GM12878 (cell line): ENCODE data around the gene KRR1. TPM values are rescaled to one million over a fixed set of nuclear protein-coding genes. Genes with fewer than 3 reads are reported as not detected.

Source experiments
- ATAC-seq: fragments of 200-7000 bp; cut with Tn5 transposase; 3 replicates; pipeline ENCODE4 v1.9.1; 2020; ENCODE audit warnings: mild to moderate bottlenecking, moderate library complexity
- BruUV-seq: library from RNA; stranded (reverse); fragments of 400-500 nt; replicated peaks from 2 replicates; lab custom pipeline; 2021; lab: Mats Ljungman, UMichigan
- CTCF ChIA-PET: fragments of 300-600 bp; sonication (Branson Sonifier 250); formaldehyde crosslinking; extraction: SDS; loops from one replicate; lab custom pipeline; 2021; ENCODE audit warnings: inconsistent platforms; lab: Yijun Ruan, JAX
- POLR2A ChIA-PET: fragments of 350-600 bp; formaldehyde crosslinking; extraction: SDS; loops from one replicate; lab custom pipeline; 2021; ENCODE audit warnings: inconsistent platforms; lab: Charles Lee
- RAD21 ChIA-PET: fragments of 300-600 bp; sonication (Branson Sonifier 250); formaldehyde crosslinking; loops from one replicate; lab custom pipeline; 2023; ENCODE audit warnings: antibody characterized with exemption; ENCODE audit not compliant: unreplicated experiment; lab: Charles Lee
- SMC1A ChIA-PET: fragments of 300-600 bp; sonication (Branson Sonifier 250); formaldehyde crosslinking; loops from one replicate; lab custom pipeline; 2023; ENCODE audit not compliant: unreplicated experiment, uncharacterized antibody; lab: Charles Lee
- DNase-seq: peaks from one replicate; pipeline ENCODE4 v3.0.0-alpha.2; 2011; ENCODE audit warnings: low read depth, low spot score
- FAIRE-seq: peaks from 3 replicates; lab custom pipeline; 2011; peaks lifted over from hg19 to GRCh38; lab: Jason Lieb, UNC
- H2AFZ ChIP-seq: 2 replicates; pipeline ENCODE4 v1.6.0; 2011; ENCODE audit warnings: low read depth, low read length, control low read depth; ENCODE audit not compliant: control insufficient read depth
- H3K27ac ChIP-seq: 2 replicates; pipeline ENCODE4 v1.5.1; 2011; ENCODE audit warnings: control low read depth; ENCODE audit not compliant: control insufficient read depth, insufficient read depth
- H3K27me3 ChIP-seq, 2 experiments: replicated peaks in 1 of 2; 2 replicates each; pipeline versions ENCODE4 v1.6.0 to v1.6.1; 2011; ENCODE audit warnings: low read length in 1 of 2; ENCODE audit not compliant: control insufficient read depth in 2 of 2, insufficient read depth in 2 of 2
- H3K36me3 ChIP-seq, 2 experiments: 2 replicates each; pipeline ENCODE4 v1.5.1; 2011; ENCODE audit warnings: low read length in 1 of 2; ENCODE audit not compliant: control insufficient read depth in 2 of 2, insufficient read depth in 2 of 2
- H3K4me1 ChIP-seq: 2 replicates; pipeline ENCODE4 v1.6.1; 2011; ENCODE audit warnings: mild to moderate bottlenecking, low read length, moderate library complexity, mixed read lengths; ENCODE audit not compliant: control insufficient read depth, insufficient read depth
- H3K4me2 ChIP-seq: 2 replicates; pipeline ENCODE4 v1.6.0; 2011; ENCODE audit warnings: control low read depth; ENCODE audit not compliant: control insufficient read depth, insufficient read depth
- H3K4me3 ChIP-seq: fragments of 200-600 bp; sonication (generic); 2 replicates; pipeline ENCODE4 v1.5.1; 2016
- H3K79me2 ChIP-seq: 2 replicates; pipeline ENCODE4 v1.6.0; 2011; ENCODE audit warnings: low read length; ENCODE audit not compliant: control insufficient read depth, insufficient read depth
- H3K9ac ChIP-seq: 2 replicates; pipeline ENCODE4 v1.8.0; 2011; ENCODE audit warnings: low read length, control low read depth, mixed read lengths; ENCODE audit not compliant: control insufficient read depth, insufficient read depth
- H3K9me3 ChIP-seq: replicated peaks from 3 replicates; pipeline ENCODE4 v1.5.1; 2011; ENCODE audit warnings: mild to moderate bottlenecking, low read length; ENCODE audit not compliant: control insufficient read depth, insufficient read depth
- H4K20me1 ChIP-seq: 2 replicates; pipeline ENCODE4 v1.6.0; 2011; ENCODE audit not compliant: control insufficient read depth, insufficient read depth
- CBX5 ChIP-seq: sonication (generic); IDR thresholded peaks from 2 replicates; pipeline ENCODE4 v1.6.1; 2016; ENCODE audit warnings: low read depth, moderate library complexity, mild to moderate bottlenecking, inconsistent platforms
- CHD2 ChIP-seq: IDR thresholded peaks from 2 replicates; pipeline ENCODE4 v1.6.1; 2011; ENCODE audit warnings: low read depth, low read length, improper control_type of control experiment, borderline replicate concordance
- CTCF ChIP-seq, 3 experiments: IDR thresholded peaks in 2 of 3; conservative IDR thresholded peaks in 1 of 3; 2 replicates each; pipeline ENCODE4 v1.5.1; 2011; ENCODE audit warnings: low read depth in 3 of 3, low read length in 3 of 3, mild to moderate bottlenecking in 3 of 3, control low read depth in 2 of 3, moderate library complexity in 2 of 3, inconsistent platforms in 1 of 3, mixed read lengths in 1 of 3; ENCODE audit not compliant: control insufficient read depth in 2 of 3, insufficient read depth in 1 of 3; ENCODE audit errors: extremely low read depth in 1 of 3
- NR2C2 ChIP-seq: IDR thresholded peaks from 2 replicates; pipeline ENCODE4 v1.6.1; 2011; ENCODE audit warnings: borderline replicate concordance, low read depth; ENCODE audit not compliant: control insufficient read depth, insufficient read length
- RAD21 ChIP-seq: IDR thresholded peaks from 2 replicates; pipeline ENCODE4 v1.6.1; 2011; ENCODE audit warnings: mild to moderate bottlenecking, low read depth, low read length, moderate library complexity; ENCODE audit not compliant: insufficient read depth
- RB1 ChIP-seq: fragments of 450-650 bp; formaldehyde crosslinking; IDR thresholded peaks from 2 replicates; pipeline ENCODE4 v1.6.1; 2017; ENCODE audit warnings: mild to moderate bottlenecking, borderline replicate concordance
- SMC3 ChIP-seq: IDR thresholded peaks from 2 replicates; pipeline ENCODE4 v1.6.1; 2011; ENCODE audit warnings: low read length, improper control_type of control experiment, borderline replicate concordance
- TAF1 ChIP-seq: IDR thresholded peaks from 2 replicates; pipeline ENCODE4 v1.6.1; 2011; ENCODE audit warnings: mild to moderate bottlenecking, low read depth, low read length, borderline replicate concordance
- WGBS: methylation state at CpG from one replicate; pipeline ENCODE4 v1.1.6; 2016; ENCODE audit warnings: low lambda C conversion rate; ENCODE audit not compliant: insufficient replicate concordance, insufficient coverage; ENCODE audit errors: missing lambda C conversion rate; 5-methylcytosine and 5-hydroxymethylcytosine counted together
- in situ Hi-C: fragments of 300-500 bp; cut with MboI; formaldehyde crosslinking; loops from 9 replicates; pipeline ENCODE4 v1.14.3; 2018; ENCODE audit warnings: mixed read lengths
- intact Hi-C: fragments of 100-400 bp; cut with micrococcal nuclease; formaldehyde crosslinking; loops from one replicate; pipeline ENCODE4 v1.14.2; 2022; ENCODE audit not compliant: unreplicated experiment
- polyA plus RNA-seq, 11 experiments: library from polyadenylated mRNA; depleted of rRNA in 4 of 11; unstranded in 6 of 11; stranded (reverse) in 5 of 11; fragments of >200 nt; fragmentation: Nextera tagmentation in 4 of 11; fragmentation: Illumina TruSeq in 1 of 11; extraction: Ambion mirVana in 4 of 11; extraction: Trizol in 1 of 11; gene quantifications; 1 replicate in 1 of 11; 2 replicates in 10 of 11; pipeline versions ENCODE4 v1.2.1 to v1.2.3, GENCODE V29; 2011 to 2016; ENCODE audit warnings: inconsistent platforms in 2 of 11, missing spikeins in 2 of 11, low read depth in 1 of 11
- total RNA-seq, 4 experiments: library from RNA; depleted of rRNA in 3 of 4; stranded (reverse); fragments of >200 nt in 3 of 4; fragmentation: Illumina TruSeq in 1 of 4; extraction: Trizol in 1 of 4; gene quantifications; 2 replicates each; pipeline versions ENCODE4 v1.2.1 to v1.2.3, GENCODE V29; 2013 to 2021
- TF ChIP-seq, protein P1 (sequence below): fragments of 450-650 bp; formaldehyde crosslinking; IDR thresholded peaks from 2 replicates; pipeline ENCODE4 v1.4.0; 2022; ENCODE audit warnings: mild to moderate bottlenecking, moderate library complexity
- TF ChIP-seq, protein P2 (sequence below): fragments of 450-650 bp; IDR thresholded peaks from 2 replicates; pipeline ENCODE4 v1.6.1; 2017; ENCODE audit warnings: low read depth, mild to moderate bottlenecking, moderate library complexity
- TF ChIP-seq, protein P3 (sequence below): fragments of 150-350 bp; IDR thresholded peaks from 2 replicates; pipeline ENCODE4 v1.6.1; 2014; ENCODE audit warnings: mild to moderate bottlenecking, low read depth, low read length

The KRR1 gene
- total and polyA plus RNA-seq, 10 of the 15 experiments (the other 5 are each of a cell fraction or from before 2014, with no cell fraction given) = 29.6 to 103 (median 75.3) TPM

GRCh38 chr12:75505706-75506312 lies 5.6 kb downstream of the KRR1 start:
- ATAC-seq = peak; percentile 50
- H3K4me1 ChIP-seq = no peaks in the 10 kb centered on the region; the same call in 1 of the 2 replicates
- no peak overlapping the region for H3K27ac ChIP-seq
- H3K36me3 ChIP-seq = peaks cover 0 to 35% of the 10 kb centered on the region in 2 experiments; a peak in 2 of 4 replicates
- peaks cover 34% of the 10 kb centered on the region for H3K79me2 ChIP-seq
- no peak overlapping the region for H3K4me3 ChIP-seq
- 96% methylated on average over 2 of the region's 2 CpGs for WGBS
- in situ Hi-C loops (no loop called here), intact Hi-C loops (loop anchor here (1.0 to 5.0 kb wide), 3 partner anchors 69 to 172 kb away; partner anchors contain the start of genes GLIPR1L1 and GLIPR1L2)
- no peak for DNase-seq
- no peaks in the 10 kb centered on the region for H4K20me1 ChIP-seq
- SMC1A ChIA-PET = interaction anchor here (1.1 to 13.8 kb wide), 6 partner anchors 23 to 527 kb away, joined by 3 to 151 read pairs (median 10); partner anchors contain the start of genes GLIPR1, GLIPR1L1 and GLIPR1L2
- RAD21 ChIA-PET = interaction anchor here (1.3 to 2.8 kb wide), 4 partner anchors 21 to 529 kb away, joined by 3 to 32 read pairs (median 10); partner anchors contain the start of genes GLIPR1 and GLIPR1L1
- H2AFZ ChIP-seq = no peak overlapping the region
- CTCF ChIA-PET = interaction anchor here (0.6 to 11.7 kb wide), 11 partner anchors 11 to 528 kb away, joined by 3 to 235 read pairs (median 7); partner anchors contain the start of genes CAPS2, GLIPR1, GLIPR1L1 and GLIPR1L2
- no peaks in the 10 kb centered on the region for H3K9me3 ChIP-seq
- no peaks in the 10 kb centered on the region for H3K27me3 ChIP-seq
- H3K9ac ChIP-seq = no peak overlapping the region
- BruUV-seq = no TSS peak
- POLR2A ChIA-PET = interaction anchor here (1.0 kb wide), 1 partner anchor 13 kb away, joined by 3 read pairs; no protein-coding TSS in a partner anchor
- no peak for FAIRE-seq
- no peak overlapping the region for H3K4me2 ChIP-seq
- TF ChIP-seq, protein P1, sequence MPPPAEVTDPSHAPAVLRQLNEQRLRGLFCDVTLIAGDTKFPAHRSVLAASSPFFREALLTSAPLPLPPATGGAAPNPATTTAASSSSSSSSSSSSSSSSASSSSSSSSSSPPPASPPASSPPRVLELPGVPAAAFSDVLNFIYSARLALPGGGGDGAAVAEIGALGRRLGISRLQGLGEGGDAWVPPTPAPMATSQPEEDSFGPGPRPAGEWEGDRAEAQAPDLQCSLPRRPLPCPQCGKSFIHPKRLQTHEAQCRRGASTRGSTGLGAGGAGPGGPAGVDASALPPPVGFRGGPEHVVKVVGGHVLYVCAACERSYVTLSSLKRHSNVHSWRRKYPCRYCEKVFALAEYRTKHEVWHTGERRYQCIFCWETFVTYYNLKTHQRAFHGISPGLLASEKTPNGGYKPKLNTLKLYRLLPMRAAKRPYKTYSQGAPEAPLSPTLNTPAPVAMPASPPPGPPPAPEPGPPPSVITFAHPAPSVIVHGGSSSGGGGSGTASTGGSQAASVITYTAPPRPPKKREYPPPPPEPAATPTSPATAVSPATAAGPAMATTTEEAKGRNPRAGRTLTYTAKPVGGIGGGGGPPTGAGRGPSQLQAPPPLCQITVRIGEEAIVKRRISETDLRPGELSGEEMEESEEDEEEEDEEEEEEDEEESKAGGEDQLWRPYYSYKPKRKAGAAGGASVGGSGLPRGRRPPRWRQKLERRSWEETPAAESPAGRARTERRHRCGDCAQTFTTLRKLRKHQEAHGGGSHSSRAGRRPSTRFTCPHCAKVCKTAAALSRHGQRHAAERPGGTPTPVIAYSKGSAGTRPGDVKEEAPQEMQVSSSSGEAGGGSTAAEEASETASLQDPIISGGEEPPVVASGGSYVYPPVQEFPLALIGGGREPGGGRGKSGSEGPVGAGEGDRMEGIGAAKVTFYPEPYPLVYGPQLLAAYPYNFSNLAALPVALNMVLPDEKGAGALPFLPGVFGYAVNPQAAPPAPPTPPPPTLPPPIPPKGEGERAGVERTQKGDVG (CRISPR knock-in tag) = no peak
- TF ChIP-seq TAF1 (no peak), NR2C2 (no peak), CHD2 (no peak), CBX5 (no peak), RAD21 (peak; percentile 56), RB1 (no peak), SMC3 (peak; percentile 49; the same call in 1 of the 2 replicates), CTCF (IDR thresholded peaks at IDR 0.05 in 2 of 3, conservative IDR thresholded peaks at IDR 0.05 in 1 of 3; ENCODE audit: control insufficient read depth in 2 of 3, extremely low read depth in 1 of 3, insufficient read depth in 1 of 3, low read depth in 3 of 3, low read length in 3 of 3) (peak; percentile 55 to 69 (median 63); a peak in 5 of 6 replicates)
- TF ChIP-seq, protein P2, sequence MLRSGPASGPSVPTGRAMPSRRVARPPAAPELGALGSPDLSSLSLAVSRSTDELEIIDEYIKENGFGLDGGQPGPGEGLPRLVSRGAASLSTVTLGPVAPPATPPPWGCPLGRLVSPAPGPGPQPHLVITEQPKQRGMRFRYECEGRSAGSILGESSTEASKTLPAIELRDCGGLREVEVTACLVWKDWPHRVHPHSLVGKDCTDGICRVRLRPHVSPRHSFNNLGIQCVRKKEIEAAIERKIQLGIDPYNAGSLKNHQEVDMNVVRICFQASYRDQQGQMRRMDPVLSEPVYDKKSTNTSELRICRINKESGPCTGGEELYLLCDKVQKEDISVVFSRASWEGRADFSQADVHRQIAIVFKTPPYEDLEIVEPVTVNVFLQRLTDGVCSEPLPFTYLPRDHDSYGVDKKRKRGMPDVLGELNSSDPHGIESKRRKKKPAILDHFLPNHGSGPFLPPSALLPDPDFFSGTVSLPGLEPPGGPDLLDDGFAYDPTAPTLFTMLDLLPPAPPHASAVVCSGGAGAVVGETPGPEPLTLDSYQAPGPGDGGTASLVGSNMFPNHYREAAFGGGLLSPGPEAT = no peak
- TF ChIP-seq, protein P3, sequence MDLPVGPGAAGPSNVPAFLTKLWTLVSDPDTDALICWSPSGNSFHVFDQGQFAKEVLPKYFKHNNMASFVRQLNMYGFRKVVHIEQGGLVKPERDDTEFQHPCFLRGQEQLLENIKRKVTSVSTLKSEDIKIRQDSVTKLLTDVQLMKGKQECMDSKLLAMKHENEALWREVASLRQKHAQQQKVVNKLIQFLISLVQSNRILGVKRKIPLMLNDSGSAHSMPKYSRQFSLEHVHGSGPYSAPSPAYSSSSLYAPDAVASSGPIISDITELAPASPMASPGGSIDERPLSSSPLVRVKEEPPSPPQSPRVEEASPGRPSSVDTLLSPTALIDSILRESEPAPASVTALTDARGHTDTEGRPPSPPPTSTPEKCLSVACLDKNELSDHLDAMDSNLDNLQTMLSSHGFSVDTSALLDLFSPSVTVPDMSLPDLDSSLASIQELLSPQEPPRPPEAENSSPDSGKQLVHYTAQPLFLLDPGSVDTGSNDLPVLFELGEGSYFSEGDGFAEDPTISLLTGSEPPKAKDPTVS = no peak
